A549 (cell line): ENCODE results near the gene TDRD9. TPM values are rescaled to one million over a fixed set of nuclear protein-coding genes. Genes with fewer than 3 reads are reported as not detected.

Experiments
- ATAC-seq, 2 experiments: fragments of 200-7000 bp in 1 of 2; fragments of >200 bp in 1 of 2; cut with Nextera tagmentation in 1 of 2; cut with Tn5 transposase in 1 of 2; 3 replicates each; pipeline versions ENCODE4 v1.8.0 to v1.9.1; 2018 to 2020; ENCODE audit warnings: mild to moderate bottlenecking in 1 of 2, moderate library complexity in 1 of 2
- CTCF ChIA-PET: fragments of 300-600 bp; sonication (Branson Sonifier 250); formaldehyde crosslinking; extraction: SDS; loops from one replicate; lab custom pipeline; 2021; ENCODE audit warnings: antibody characterized with exemption, inconsistent platforms; lab: Yijun Ruan, JAX
- POLR2A ChIA-PET: fragments of 350-600 bp; formaldehyde crosslinking; extraction: SDS; loops from one replicate; lab custom pipeline; 2021; ENCODE audit warnings: antibody characterized with exemption, inconsistent platforms; lab: Yijun Ruan, JAX
- DNase-seq, 2 experiments: peaks; one replicate each; pipeline versions ENCODE4 v3.0.0 to v3.0.0-alpha.2; 2011 to 2016; ENCODE audit warnings: low read depth in 1 of 2, low spot score in 1 of 2
- FAIRE-seq: peaks from 2 replicates; lab custom pipeline; 2011; peaks lifted over from hg19 to GRCh38; lab: Jason Lieb, UNC
- H3K27ac ChIP-seq, 2 experiments: fragments of >200 bp; sonication (Bioruptor Twin); formaldehyde crosslinking; 3 replicates each; pipeline ENCODE4 v1.5.1; 2016 to 2017
- H3K4me1 ChIP-seq: fragments of >200 bp; sonication (Bioruptor Twin); formaldehyde crosslinking; 3 replicates; pipeline ENCODE4 v1.6.1; 2016
- H3K4me2 ChIP-seq: fragments of >200 bp; sonication (Bioruptor Twin); formaldehyde crosslinking; 3 replicates; pipeline ENCODE4 v1.6.1; 2016
- H3K4me3 ChIP-seq: fragments of >200 bp; sonication (Bioruptor Twin); formaldehyde crosslinking; 3 replicates; pipeline ENCODE4 v1.5.1; 2016
- H3K9me3 ChIP-seq: fragments of >200 bp; sonication (Bioruptor Twin); formaldehyde crosslinking; 3 replicates; pipeline ENCODE4 v1.6.1; 2016
- CBX8 ChIP-seq: fragments of 200-600 bp; sonication (generic); IDR thresholded peaks from 2 replicates; pipeline ENCODE4 v1.6.1; 2016
- CHD2 ChIP-seq: fragments of 150-350 bp; IDR thresholded peaks from 2 replicates; pipeline ENCODE4 v1.6.1; 2014; ENCODE audit warnings: low read length; ENCODE audit not compliant: partially characterized antibody
- E2F6 ChIP-seq: IDR thresholded peaks from 2 replicates; pipeline ENCODE4 v1.6.1; 2012; ENCODE audit warnings: low read depth, borderline replicate concordance
- EHF ChIP-seq: fragments of 250-450 bp; sonication (Bioruptor Pico); IDR thresholded peaks from 2 replicates; pipeline ENCODE4 v1.5.0; 2020; ENCODE audit warnings: mild to moderate bottlenecking
- ESRRA ChIP-seq: fragments of 150-350 bp; IDR thresholded peaks from 2 replicates; pipeline ENCODE4 v1.6.1; 2014; ENCODE audit warnings: mild to moderate bottlenecking, low read length, borderline replicate concordance
- FOSL2 ChIP-seq, 2 experiments: fragments of 450-650 bp in 1 of 2; fragments of >200 bp in 1 of 2; sonication (Bioruptor Twin) in 1 of 2; formaldehyde crosslinking; IDR thresholded peaks; 2 replicates each; pipeline versions ENCODE4 v1.5.0 to v1.6.1; 2016 to 2020; ENCODE audit warnings: mild to moderate bottlenecking in 1 of 2, moderate library complexity in 1 of 2
- HES2 ChIP-seq: fragments of >200 bp; sonication (Bioruptor Twin); formaldehyde crosslinking; IDR thresholded peaks from 2 replicates; pipeline ENCODE4 v1.6.1; 2016
- HEYL ChIP-seq: fragments of 250-450 bp; sonication (Bioruptor Pico); IDR thresholded peaks from 2 replicates; pipeline ENCODE4 v1.8.0; 2021; ENCODE audit warnings: mild to moderate bottlenecking, moderate library complexity
- HOXA7 ChIP-seq: fragments of 250-450 bp; sonication (Bioruptor Pico); IDR thresholded peaks from 2 replicates; pipeline ENCODE4 v1.5.0; 2020; ENCODE audit warnings: mild to moderate bottlenecking, moderate library complexity
- HOXB13 ChIP-seq: fragments of 250-450 bp; sonication (Bioruptor Pico); IDR thresholded peaks from 2 replicates; pipeline ENCODE4 v1.5.0; 2020; ENCODE audit warnings: low read depth, mild to moderate bottlenecking, moderate library complexity
- JUN ChIP-seq, 2 experiments: fragments of >200 bp; sonication (Bioruptor Twin); formaldehyde crosslinking; IDR thresholded peaks; 2 replicates in 1 of 2; 3 replicates in 1 of 2; pipeline ENCODE4 v1.6.1; 2016 to 2017
- KDM1A ChIP-seq: fragments of 200-600 bp; sonication (generic); IDR thresholded peaks from 2 replicates; pipeline ENCODE4 v1.6.1; 2016; ENCODE audit warnings: low read depth, mild to moderate bottlenecking
- MAFK ChIP-seq: fragments of 450-650 bp; IDR thresholded peaks from 2 replicates; pipeline ENCODE4 v1.6.1; 2014; ENCODE audit not compliant: partially characterized antibody
- MAZ ChIP-seq: fragments of 150-350 bp; IDR thresholded peaks from 2 replicates; pipeline ENCODE4 v1.6.1; 2014; ENCODE audit warnings: antibody characterized with exemption, low read depth, low read length, borderline replicate concordance
- NFE2L2 ChIP-seq: fragments of 150-350 bp; conservative IDR thresholded peaks from 2 replicates; pipeline ENCODE4 v1.6.1; 2014; ENCODE audit warnings: low read length
- PHF8 ChIP-seq: fragments of 200-600 bp; sonication (generic); IDR thresholded peaks from 2 replicates; pipeline ENCODE4 v1.6.1; 2016; ENCODE audit warnings: low read depth, mild to moderate bottlenecking, antibody characterized with exemption, moderate library complexity, borderline replicate concordance
- POLR2AphosphoS2 ChIP-seq: conservative IDR thresholded peaks from 2 replicates; pipeline ENCODE4 v1.6.1; 2012; ENCODE audit warnings: low read length, improper control_type of control experiment, inconsistent platforms
- RARB ChIP-seq: fragments of 250-450 bp; sonication (Bioruptor Pico); IDR thresholded peaks from 2 replicates; pipeline ENCODE4 v1.8.0; 2021; ENCODE audit warnings: mild to moderate bottlenecking, moderate library complexity
- RNF2 ChIP-seq: fragments of 200-600 bp; sonication (generic); IDR thresholded peaks from 2 replicates; pipeline ENCODE4 v1.6.1; 2016; ENCODE audit warnings: low read depth, mild to moderate bottlenecking, antibody characterized with exemption, moderate library complexity, borderline replicate concordance
- SREBF2 ChIP-seq: fragments of 450-650 bp; IDR thresholded peaks from 2 replicates; pipeline ENCODE4 v1.6.1; 2014; ENCODE audit warnings: mild to moderate bottlenecking, moderate library complexity
- ZSCAN20 ChIP-seq: fragments of 250-450 bp; sonication (Bioruptor Pico); IDR thresholded peaks from 2 replicates; pipeline ENCODE4 v1.8.0; 2022; ENCODE audit warnings: mild to moderate bottlenecking, moderate library complexity
- WGBS: methylation state at CpG from one replicate; pipeline ENCODE4 v1.1.6; 2017; ENCODE audit errors: missing lambda C conversion rate; 5-methylcytosine and 5-hydroxymethylcytosine counted together
- polyA plus RNA-seq, 4 experiments: library from polyadenylated mRNA; depleted of rRNA in 3 of 4; stranded (reverse); fragments of >200 nt; fragmentation: RNase III in 1 of 4; extraction: RNeasy Plus Mini Kit Qiagen cat#74134 plus additional on column Dnase treatment in 1 of 4; gene quantifications; 2 replicates in 3 of 4; 3 replicates in 1 of 4; pipeline ENCODE4 v1.2.3, GENCODE V29; 2011 to 2017
- TF ChIP-seq, protein P1 (sequence below): fragments of >200 bp; sonication (Bioruptor Twin); formaldehyde crosslinking; IDR thresholded peaks from 3 replicates; pipeline ENCODE4 v1.6.1; 2016
- TF ChIP-seq, protein P2 (sequence below): fragments of 200-600 bp; sonication (generic); IDR thresholded peaks from 2 replicates; pipeline ENCODE4 v1.6.1; 2016; ENCODE audit warnings: antibody characterized with exemption, mild to moderate bottlenecking, moderate library complexity
- TF ChIP-seq, protein P3 (sequence below): fragments of 250-450 bp; sonication (Bioruptor Pico); IDR thresholded peaks from 2 replicates; pipeline ENCODE4 v1.5.0; 2020; ENCODE audit warnings: low read depth, mild to moderate bottlenecking, moderate library complexity

TDRD9 gene
- polyA plus RNA-seq, 2 of the 4 experiments (the other 2 are of a cell fraction), result 0.04 TPM; not detected in 1

DNA sequence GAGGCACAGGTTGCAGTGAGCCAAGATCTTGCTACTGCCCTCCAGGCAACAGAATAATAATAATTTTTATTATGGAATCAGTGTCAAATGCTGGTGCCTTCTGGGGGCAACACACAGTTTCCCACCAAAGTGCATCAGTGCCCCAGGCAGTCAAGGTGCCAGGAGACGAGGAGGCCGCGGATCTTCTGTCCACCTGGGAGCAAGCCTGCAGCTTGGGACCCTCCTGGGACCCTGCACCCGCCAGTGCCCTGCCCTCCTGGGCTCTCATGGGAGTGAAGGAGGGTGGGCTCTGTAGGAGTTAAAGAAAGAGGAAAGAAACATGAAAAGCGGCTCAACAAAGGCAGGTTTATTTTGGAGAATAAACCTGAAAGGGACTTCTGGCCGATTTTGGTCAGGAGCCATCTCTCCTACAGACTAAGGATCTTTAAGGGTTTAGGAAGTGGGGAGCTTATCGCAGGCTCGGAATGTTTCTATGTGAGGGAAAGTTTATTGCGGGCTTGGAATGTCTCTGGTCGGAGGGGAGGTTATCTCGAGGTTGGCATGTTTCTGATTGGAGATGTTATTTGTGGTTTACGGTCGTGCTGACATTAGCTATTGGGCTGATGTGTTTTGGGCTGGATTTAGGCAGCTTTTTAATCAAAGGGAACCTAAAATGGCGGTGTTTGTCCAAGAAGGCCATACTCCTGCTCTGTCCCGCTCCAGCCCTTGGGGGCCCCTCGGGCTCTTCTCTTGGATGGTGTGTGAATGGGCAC, 156.2 kb downstream of the TDRD9 start:
- Histone ChIP-seq H3K4me2 (peak overlapping the region; percentile 83; the same call in 1 of the 3 replicates), H3K27ac (no peak overlapping the region; a peak in 1 of 6 replicates), H3K4me1 (no peaks in the 10 kb centered on the region; the same call in 2 of the 3 replicates), H3K4me3 (no peak overlapping the region), H3K9me3 (no peaks in the 10 kb centered on the region)
- ATAC-seq, result no peak
- WGBS, result 79% methylated on average over 15 of the region's 16 CpGs
- ChIA-PET CTCF (interaction anchor here (1.0 to 4.5 kb wide), 4 partner anchors 11 to 479 kb away, joined by 3 to 24 read pairs (median 6); no protein-coding TSS in a partner anchor), POLR2A (no interaction called here)
- no peak for FAIRE-seq
- no peak for TF ChIP-seq RNF2
- no peak for TF ChIP-seq RARB (CRISPR knock-in tag)
- TF ChIP-seq CHD2, result no peak
- no peak for TF ChIP-seq JUN (IDR thresholded peaks at IDR 0.05)
- TF ChIP-seq SREBF2, result no peak
- TF ChIP-seq MAFK, result no peak
- TF ChIP-seq E2F6, result no peak
- TF ChIP-seq MAZ, result no peak
- no peak for TF ChIP-seq NFE2L2
- TF ChIP-seq, protein P1, sequence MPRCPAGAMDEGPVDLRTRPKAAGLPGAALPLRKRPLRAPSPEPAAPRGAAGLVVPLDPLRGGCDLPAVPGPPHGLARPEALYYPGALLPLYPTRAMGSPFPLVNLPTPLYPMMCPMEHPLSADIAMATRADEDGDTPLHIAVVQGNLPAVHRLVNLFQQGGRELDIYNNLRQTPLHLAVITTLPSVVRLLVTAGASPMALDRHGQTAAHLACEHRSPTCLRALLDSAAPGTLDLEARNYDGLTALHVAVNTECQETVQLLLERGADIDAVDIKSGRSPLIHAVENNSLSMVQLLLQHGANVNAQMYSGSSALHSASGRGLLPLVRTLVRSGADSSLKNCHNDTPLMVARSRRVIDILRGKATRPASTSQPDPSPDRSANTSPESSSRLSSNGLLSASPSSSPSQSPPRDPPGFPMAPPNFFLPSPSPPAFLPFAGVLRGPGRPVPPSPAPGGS, result no peak
- no peak for DNase-seq

DNA sequence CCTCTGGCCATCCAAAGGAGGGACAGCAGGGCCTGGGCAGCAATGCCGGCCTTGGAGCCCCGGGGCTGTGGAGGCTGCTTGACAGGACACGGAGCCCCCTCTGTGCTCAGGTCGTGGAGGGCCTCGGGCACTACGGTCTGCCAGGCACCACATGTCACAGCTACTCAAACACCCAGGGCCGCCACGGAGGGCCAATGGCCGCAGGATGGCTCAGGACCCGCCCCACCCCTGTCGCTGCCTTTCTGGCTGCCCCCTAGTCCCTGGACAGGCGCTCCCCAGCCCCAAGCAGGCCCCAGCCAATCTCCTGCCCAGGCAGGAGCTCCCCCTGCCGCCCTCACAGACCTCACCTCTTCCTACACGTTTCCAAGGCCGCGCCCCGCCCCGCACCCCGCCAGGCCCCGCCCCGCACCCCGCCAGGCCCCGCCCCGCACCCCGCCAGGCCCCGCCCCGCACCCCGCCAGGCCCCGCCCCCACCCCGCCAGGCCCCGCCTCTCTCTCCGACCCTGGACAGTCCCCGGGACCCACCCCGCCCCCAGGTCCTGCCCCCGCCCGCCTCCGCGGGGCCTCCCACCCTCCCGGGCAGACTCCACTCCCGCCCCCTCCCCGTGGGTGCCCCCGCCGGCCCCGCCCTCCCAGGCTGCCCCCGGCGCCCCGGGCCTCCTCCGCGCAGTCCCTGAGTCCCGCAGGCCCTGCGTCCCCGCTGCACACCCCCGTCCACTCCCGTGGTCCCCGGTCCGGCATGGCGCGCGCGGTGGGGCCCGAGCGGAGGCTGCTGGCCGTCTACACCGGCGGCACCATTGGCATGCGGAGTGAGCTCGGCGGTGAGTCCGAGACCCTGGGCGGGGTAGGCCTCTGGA, 157.0 kb downstream of the TDRD9 start, which contains the start of gene ASPG:
Gene ASPG (plus strand): TSS at position 669 of the 857 bp plus-strand sequence. CDS start 71 bp downstream, at position 740.
- FAIRE-seq, result no peak
- 69% methylated on average over 13 of the region's 70 CpGs for WGBS

DNA sequence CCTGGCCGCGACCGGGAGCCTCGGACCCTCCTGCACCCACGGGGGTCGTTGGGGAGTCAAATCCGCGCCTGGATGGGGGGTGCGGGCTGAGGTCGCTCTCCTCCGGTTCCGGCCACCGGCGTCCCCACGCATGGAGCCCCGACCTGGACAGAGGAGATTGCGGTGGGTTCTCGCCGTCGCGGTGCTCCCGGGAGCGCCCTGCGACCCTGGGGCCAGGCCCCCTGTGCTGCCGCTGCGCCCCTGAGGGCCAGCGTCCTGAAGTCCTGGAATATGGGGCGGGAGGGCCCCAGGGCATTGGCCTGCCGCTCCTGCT, 157.6 kb downstream of the TDRD9 start:
- ChIA-PET POLR2A (no interaction called here), CTCF (interaction anchor here (1.7 to 4.7 kb wide), 3 partner anchors 8 to 465 kb away, joined by 4 to 41 read pairs (median 24); no protein-coding TSS in a partner anchor)
- Histone ChIP-seq H3K9me3 (no peaks in the 10 kb centered on the region), H3K4me1 (no peaks in the 10 kb centered on the region; the same call in 2 of the 3 replicates), H3K27ac (peak overlapping the region in 1 of 2 experiments; percentile 67; a peak in 2 of 6 replicates), H3K4me3 (peak overlapping the region; percentile 40), H3K4me2 (peak overlapping the region; percentile 83)
- no peak for ATAC-seq
- 70% methylated on average over 13 of the region's 29 CpGs for WGBS
- no peak for DNase-seq
- FAIRE-seq, result no peak
- TF ChIP-seq PHF8, result no peak
- no peak for TF ChIP-seq FOSL2 (IDR thresholded peaks at IDR 0.05)
- no peak for TF ChIP-seq FOSL2 (CRISPR knock-in tag; IDR thresholded peaks at IDR 0.05)
- TF ChIP-seq, protein P2, sequence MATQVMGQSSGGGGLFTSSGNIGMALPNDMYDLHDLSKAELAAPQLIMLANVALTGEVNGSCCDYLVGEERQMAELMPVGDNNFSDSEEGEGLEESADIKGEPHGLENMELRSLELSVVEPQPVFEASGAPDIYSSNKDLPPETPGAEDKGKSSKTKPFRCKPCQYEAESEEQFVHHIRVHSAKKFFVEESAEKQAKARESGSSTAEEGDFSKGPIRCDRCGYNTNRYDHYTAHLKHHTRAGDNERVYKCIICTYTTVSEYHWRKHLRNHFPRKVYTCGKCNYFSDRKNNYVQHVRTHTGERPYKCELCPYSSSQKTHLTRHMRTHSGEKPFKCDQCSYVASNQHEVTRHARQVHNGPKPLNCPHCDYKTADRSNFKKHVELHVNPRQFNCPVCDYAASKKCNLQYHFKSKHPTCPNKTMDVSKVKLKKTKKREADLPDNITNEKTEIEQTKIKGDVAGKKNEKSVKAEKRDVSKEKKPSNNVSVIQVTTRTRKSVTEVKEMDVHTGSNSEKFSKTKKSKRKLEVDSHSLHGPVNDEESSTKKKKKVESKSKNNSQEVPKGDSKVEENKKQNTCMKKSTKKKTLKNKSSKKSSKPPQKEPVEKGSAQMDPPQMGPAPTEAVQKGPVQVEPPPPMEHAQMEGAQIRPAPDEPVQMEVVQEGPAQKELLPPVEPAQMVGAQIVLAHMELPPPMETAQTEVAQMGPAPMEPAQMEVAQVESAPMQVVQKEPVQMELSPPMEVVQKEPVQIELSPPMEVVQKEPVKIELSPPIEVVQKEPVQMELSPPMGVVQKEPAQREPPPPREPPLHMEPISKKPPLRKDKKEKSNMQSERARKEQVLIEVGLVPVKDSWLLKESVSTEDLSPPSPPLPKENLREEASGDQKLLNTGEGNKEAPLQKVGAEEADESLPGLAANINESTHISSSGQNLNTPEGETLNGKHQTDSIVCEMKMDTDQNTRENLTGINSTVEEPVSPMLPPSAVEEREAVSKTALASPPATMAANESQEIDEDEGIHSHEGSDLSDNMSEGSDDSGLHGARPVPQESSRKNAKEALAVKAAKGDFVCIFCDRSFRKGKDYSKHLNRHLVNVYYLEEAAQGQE, result no peak
- no peak for TF ChIP-seq HES2
- no peak for TF ChIP-seq HOXB13
- TF ChIP-seq HEYL, result no peak
- TF ChIP-seq ESRRA, result no peak
- no peak for TF ChIP-seq KDM1A
- no peak for TF ChIP-seq EHF (CRISPR knock-in tag)
- TF ChIP-seq POLR2AphosphoS2, result no peak

More for the DNA sequence above, 157.0 kb downstream of the TDRD9 start, which contains the start of gene ASPG:
- peak within 1 kb of the TSS; percentile 83 for H3K4me2 ChIP-seq
- CTCF ChIA-PET, result interaction anchor here (1.0 to 4.5 kb wide), 3 partner anchors 10 to 466 kb away, joined by 3 to 24 read pairs (median 4); no protein-coding TSS in a partner anchor
- TF ChIP-seq ZSCAN20 (CRISPR knock-in tag) (no peak), KDM1A (no peak), HOXA7 (CRISPR knock-in tag) (no peak), CBX8 (no peak), POLR2AphosphoS2 (no peak)
- TF ChIP-seq, protein P3, sequence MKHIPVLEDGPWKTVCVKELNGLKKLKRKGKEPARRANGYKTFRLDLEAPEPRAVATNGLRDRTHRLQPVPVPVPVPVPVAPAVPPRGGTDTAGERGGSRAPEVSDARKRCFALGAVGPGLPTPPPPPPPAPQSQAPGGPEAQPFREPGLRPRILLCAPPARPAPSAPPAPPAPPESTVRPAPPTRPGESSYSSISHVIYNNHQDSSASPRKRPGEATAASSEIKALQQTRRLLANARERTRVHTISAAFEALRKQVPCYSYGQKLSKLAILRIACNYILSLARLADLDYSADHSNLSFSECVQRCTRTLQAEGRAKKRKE (CRISPR knock-in tag), result no peak
- POLR2A ChIA-PET, result no interaction called here
- H3K9me3 ChIP-seq, result no peaks in the 10 kb centered on the region
- peak within 1 kb of the TSS; percentile 40 for H3K4me3 ChIP-seq
- peak within 1 kb of the TSS in 1 of 2 experiments; percentile 67; a peak in 3 of 6 replicates for H3K27ac ChIP-seq
- ATAC-seq (peak; percentile 28 to 59; a peak in 5 of 6 replicates), DNase-seq (peak; percentile 35 to 44)
- H3K4me1 ChIP-seq, result no peaks in the 10 kb centered on the region; the same call in 2 of the 3 replicates
